GM20000 (cell line): ENCODE results near the gene PRELID1.

Source experiments
- DNase-seq: peaks from one replicate; pipeline ENCODE4 v3.0.0; 2012; ENCODE audit warnings: low spot score
- TF ChIP-seq, protein P1 (sequence below): IDR thresholded peaks from 2 replicates; pipeline ENCODE4 v1.5.1; 2012; ENCODE audit warnings: mild to moderate bottlenecking, control low read depth; ENCODE audit errors: extremely low read depth, missing control alignments

The PRELID1 gene

DNA sequence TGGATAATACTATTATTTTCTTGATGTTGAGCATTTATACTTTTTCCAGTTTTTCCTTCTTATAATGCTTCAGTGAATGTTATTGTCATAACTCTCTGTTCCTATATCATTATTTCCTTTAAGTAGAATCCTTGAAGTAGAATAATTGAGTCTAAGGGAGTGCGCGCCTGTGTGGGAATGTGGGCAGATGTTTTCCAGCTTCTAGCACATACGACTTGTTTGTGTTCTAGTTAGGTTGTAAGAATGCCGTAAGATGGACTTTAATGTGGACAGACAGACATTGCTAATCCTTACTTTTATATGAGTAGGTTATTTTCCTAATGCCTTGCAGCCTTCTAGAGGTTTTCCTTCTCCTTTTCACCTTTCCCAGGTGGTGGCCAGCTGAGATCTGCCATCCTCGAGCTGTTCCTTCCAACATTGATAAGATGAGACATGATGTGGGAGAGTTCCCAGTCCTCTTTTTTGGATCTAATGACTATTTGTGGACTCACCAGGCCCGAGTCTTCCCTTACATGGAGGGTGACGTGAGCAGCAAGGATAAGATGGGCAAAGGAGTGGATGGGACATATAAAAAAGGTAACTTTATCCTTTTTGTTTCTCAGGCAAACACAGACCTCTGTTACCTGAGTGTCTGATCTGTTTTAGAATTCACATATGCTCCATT, 34.2 kb upstream of the PRELID1 start:
- DNase-seq = no peak
- TF ChIP-seq, protein P1, sequence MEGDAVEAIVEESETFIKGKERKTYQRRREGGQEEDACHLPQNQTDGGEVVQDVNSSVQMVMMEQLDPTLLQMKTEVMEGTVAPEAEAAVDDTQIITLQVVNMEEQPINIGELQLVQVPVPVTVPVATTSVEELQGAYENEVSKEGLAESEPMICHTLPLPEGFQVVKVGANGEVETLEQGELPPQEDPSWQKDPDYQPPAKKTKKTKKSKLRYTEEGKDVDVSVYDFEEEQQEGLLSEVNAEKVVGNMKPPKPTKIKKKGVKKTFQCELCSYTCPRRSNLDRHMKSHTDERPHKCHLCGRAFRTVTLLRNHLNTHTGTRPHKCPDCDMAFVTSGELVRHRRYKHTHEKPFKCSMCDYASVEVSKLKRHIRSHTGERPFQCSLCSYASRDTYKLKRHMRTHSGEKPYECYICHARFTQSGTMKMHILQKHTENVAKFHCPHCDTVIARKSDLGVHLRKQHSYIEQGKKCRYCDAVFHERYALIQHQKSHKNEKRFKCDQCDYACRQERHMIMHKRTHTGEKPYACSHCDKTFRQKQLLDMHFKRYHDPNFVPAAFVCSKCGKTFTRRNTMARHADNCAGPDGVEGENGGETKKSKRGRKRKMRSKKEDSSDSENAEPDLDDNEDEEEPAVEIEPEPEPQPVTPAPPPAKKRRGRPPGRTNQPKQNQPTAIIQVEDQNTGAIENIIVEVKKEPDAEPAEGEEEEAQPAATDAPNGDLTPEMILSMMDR = no peak

DNA sequence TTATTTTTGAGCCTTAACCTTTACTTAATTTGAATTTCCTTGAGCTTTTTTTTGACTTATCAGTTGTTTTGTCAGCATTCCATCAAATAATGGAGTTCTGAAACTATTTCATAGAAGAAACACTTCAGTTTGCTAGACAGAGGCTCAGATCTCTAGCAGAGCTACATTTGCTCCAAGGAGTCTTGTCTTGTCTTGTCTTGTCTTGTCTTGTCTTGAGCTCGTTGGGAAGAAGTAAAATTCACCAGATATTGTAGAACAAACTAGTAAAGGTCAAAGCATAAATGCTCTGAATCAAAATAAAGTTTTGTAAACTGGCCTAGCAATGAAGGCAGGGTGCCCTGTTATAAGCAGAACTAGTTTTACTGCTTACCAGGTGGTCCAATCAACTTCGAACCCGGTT, 33.6 kb upstream of the PRELID1 start:
- DNase-seq = no peak
- TF ChIP-seq, protein P1 = no peak

DNA sequence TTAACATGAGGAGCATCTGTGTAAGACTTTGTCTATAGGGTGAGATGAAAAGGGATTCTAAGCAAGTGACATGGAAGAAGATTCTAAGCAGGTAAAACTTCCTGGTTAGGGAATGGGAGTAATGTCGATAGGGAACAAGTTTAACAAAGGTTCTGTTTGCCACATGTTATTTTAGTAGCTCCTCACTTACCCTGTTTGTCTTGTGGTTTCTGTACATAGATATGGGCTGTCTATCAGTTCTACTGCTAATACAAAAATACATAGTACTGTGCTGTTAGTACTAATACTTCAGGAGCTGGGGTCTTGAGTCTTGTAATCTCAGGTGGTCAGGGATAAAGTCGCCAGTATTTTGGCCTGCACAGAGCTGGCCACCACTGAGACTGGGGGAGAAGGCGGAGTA, 32.9 kb upstream of the PRELID1 start:
- no peak for DNase-seq
- TF ChIP-seq, protein P1 = no peak

DNA sequence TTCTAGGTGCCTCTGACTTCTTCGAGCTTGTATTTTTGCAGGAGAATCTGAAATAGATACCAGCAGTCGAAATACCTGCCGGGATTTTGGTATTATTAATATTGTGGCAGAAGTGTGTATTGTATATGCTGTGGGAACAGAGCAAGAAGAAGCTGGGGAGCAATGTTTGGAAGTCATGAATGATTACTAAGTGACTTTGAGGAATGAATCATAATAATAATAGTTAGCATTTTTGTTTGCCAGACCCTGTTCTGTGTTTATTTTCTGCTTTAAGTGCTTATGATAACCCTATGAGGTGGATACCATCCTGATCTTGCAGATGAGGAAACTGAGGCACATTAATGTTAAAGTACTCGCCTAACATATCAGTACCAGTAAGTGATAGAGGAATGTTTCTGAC, 32.5 kb upstream of the PRELID1 start:
- DNase-seq = no peak
- TF ChIP-seq, protein P1 = no peak

DNA sequence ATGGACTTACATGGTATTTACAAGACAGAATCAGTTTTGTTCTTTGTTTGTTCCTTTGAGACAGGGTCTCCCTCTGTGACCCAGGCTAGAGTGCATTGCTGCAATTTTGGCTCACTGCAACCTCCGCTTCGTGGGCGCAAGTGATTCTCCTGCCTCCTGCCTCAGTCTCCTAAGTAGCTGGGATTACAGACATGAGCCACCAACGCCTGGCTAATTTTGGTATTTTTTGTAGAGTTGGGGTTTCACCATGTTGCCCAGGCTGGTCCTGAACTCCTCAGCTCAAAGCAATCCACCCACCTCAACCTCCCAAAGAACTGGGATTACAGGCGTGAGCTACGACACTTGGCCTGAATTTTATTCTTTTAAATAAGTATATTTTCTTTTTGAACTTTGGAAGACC, 27.7 kb upstream of the PRELID1 start:
- no peak for DNase-seq
- TF ChIP-seq, protein P1 = no peak

DNA sequence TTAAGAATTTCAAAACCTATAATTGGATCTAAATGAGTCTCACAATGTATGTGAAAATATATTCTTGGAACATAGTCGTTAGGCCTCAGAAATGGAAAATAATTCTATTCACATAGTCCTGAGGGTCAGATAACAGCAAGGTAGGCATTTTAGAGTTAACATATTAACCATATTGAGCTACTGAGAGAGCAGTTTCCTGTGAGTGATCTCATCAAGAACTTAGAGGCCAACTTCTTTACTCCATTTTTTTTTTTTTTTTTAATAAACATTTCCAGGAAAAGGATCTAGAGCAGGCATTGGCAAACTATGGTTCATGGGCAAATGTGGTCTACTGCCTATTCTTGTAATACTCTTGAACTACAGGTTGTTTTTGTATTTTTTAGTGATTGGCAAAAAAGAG, 26.7 kb upstream of the PRELID1 start:
- TF ChIP-seq, protein P1 = no peak
- DNase-seq = no peak

DNA sequence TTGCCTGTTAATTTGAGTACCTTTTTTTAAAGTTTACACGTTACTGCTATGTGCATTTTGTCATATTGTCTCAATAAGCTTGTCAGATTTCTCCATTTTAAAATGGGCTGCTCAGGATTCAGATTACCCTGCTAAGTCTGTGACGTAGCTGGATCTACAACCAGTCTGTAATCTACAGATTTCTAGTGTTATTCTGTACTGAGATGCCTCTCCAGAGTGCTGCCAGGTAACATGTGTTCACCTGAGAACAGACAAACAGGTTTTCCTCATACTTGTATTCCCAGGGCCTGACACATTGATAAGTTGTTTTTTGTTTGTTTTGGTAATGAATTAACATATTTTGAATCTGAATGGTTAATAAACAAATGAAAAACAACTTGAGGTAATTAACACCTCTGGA, 15.4 kb upstream of the PRELID1 start:
- TF ChIP-seq, protein P1 = no peak
- DNase-seq = no peak
